H1 (cell line): ENCODE data around the gene PROM2. TPM values are rescaled to one million over a fixed set of nuclear protein-coding genes. Genes with fewer than 3 reads are reported as not detected.

Experiments used
- BACH1 ChIP-seq: IDR thresholded peaks from 2 replicates; pipeline ENCODE4 v1.6.1; 2012; ENCODE audit warnings: low read length, improper control_type of control experiment
- BCL11A ChIP-seq, 2 experiments: IDR thresholded peaks; one replicate each; pipeline ENCODE4 v1.6.1; 2011; ENCODE audit warnings: low read depth in 2 of 2, low read length in 2 of 2, mild to moderate bottlenecking in 2 of 2
- EZH2 ChIP-seq: fragments of 200-600 bp; sonication (generic); IDR thresholded peaks from 2 replicates; pipeline ENCODE4 v1.7.1; 2012; ENCODE audit warnings: low read depth, mild to moderate bottlenecking, moderate library complexity, low read length, inconsistent platforms; ENCODE audit not compliant: severe bottlenecking
- GTF2F1 ChIP-seq: IDR thresholded peaks from 2 replicates; pipeline ENCODE4 v1.6.1; 2012; ENCODE audit warnings: low read depth, low read length, improper control_type of control experiment, borderline replicate concordance
- RBBP5 ChIP-seq: IDR thresholded peaks from 2 replicates; pipeline ENCODE4 v1.7.1; 2012; ENCODE audit warnings: low read depth, mild to moderate bottlenecking, inconsistent platforms, low read length, moderate library complexity, borderline replicate concordance
- RFX5 ChIP-seq: IDR thresholded peaks from 2 replicates; pipeline ENCODE4 v1.6.1; 2011; ENCODE audit warnings: low read depth, low read length, improper control_type of control experiment, borderline replicate concordance
- RNF2 ChIP-seq: fragments of 200-900, 300-1000 bp; sonication (generic); IDR thresholded peaks from 2 replicates; pipeline ENCODE4 v1.7.1; 2016; ENCODE audit warnings: borderline replicate concordance, low read depth, mild to moderate bottlenecking, antibody characterized with exemption, low read length; ENCODE audit not compliant: poor library complexity, severe bottlenecking; ENCODE audit errors: missing control alignments
- SP4 ChIP-seq: IDR thresholded peaks from 2 replicates; pipeline ENCODE4 v1.6.1; 2012; ENCODE audit warnings: low read length, inconsistent platforms
- TEAD4 ChIP-seq: IDR thresholded peaks from 2 replicates; pipeline ENCODE4 v1.6.1; 2012; ENCODE audit warnings: low read depth, low read length, inconsistent platforms, mixed read lengths
- polyA plus RNA-seq, 7 experiments: library from polyadenylated mRNA; depleted of rRNA in 3 of 7; stranded (reverse) in 5 of 7; unstranded in 2 of 7; fragments of >200 nt in 5 of 7; fragments of 200-250 nt in 2 of 7; gene quantifications; 1 replicate in 5 of 7; 2 replicates in 1 of 7; 4 replicates in 1 of 7; pipeline versions ENCODE4 v1.2.1 to v1.2.3, GENCODE V29; 2011 to 2013; ENCODE audit warnings: missing spikeins in 2 of 7, mixed read lengths in 2 of 7
- total RNA-seq: library from RNA; stranded (reverse); fragmentation: NEBNext Ultra II Directional; extraction: Animal tissue kit (Norgen Biotek cat#: 25700); gene quantifications from 2 replicates; pipeline ENCODE4 v1.2.1, GENCODE V29; 2021
- TF ChIP-seq, protein P1 (sequence below): IDR thresholded peaks from 2 replicates; pipeline ENCODE4 v1.6.1; 2012; ENCODE audit warnings: inconsistent platforms

PROM2 gene
- total and polyA plus RNA-seq, 2 of the 8 experiments (the other 6 are each of a cell fraction or from before 2014, with no cell fraction given) = 1.6 to 3.8 TPM

- TF ChIP-seq RFX5 = no peak
- TF ChIP-seq EZH2 = no peak
- TF ChIP-seq BCL11A (IDR thresholded peaks at IDR 0.05; ENCODE audit: low read depth in 2 of 2, low read length in 2 of 2) = no peak
- TF ChIP-seq, protein P1, sequence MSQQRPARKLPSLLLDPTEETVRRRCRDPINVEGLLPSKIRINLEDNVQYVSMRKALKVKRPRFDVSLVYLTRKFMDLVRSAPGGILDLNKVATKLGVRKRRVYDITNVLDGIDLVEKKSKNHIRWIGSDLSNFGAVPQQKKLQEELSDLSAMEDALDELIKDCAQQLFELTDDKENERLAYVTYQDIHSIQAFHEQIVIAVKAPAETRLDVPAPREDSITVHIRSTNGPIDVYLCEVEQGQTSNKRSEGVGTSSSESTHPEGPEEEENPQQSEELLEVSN = no peak
- no peak for TF ChIP-seq BACH1
- TF ChIP-seq RNF2 = no peak
- no peak for TF ChIP-seq TEAD4
- no peak for TF ChIP-seq SP4
- no peak for TF ChIP-seq RBBP5
- no peak for TF ChIP-seq GTF2F1
Observed at GRCh38 chr2:95318431-95319220, 44.4 kb downstream of the PROM2 start (continued).
